LoVo (cell line): ENCODE data around the gene CACNA1H.

Experiments
- DNase-seq: peaks from one replicate; pipeline ENCODE4 v3.0.0-alpha.2; 2016; ENCODE audit warnings: low spot score

Gene CACNA1H

DNA sequence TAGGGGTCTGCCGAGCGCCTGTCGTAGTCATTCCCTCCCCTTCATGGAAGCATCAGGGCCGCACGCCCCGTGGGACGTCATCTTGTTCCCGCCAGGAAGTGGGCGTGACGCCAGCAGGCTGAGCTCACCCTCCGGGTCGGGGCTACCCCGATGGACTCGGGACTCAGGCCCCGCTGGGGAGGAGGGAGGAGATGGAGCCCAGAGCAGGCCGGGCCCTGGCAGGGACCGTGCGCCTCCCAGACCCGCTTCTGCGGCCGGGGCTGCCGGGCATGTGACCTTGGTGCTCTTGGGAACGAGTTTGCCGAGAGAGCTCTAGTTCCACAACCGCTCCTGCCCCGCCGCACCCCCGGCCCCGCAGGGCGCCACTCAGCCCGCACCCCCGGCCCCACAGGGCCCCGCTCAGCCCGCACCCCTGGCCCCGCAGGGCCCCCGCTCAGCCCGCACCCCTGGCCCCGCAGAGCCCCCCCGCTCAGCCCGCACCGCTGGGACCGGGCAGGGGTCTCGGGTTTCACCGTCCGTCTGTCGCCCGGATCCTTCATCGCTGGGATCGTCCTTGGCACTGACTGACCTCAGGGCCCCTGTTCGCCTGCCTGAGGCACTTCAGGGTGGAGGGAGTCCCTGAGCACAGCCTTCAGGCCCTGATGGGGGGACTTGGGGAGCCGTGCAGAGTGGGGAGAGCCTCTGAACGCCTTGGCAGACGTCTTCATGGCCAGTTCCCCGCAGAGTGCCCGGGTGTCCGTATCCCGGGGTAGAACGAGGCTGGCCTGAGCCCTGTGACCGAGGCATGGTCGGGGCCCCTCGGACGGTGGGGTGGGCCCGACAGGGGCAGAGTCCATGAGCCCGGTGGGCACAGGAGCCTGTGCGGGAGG, 5.8 kb downstream of the CACNA1H start:
- DNase-seq = no peak

- DNase-seq = no peak
Measured at GRCh38 chr16:1159325-1159972, 6.5 kb downstream of the CACNA1H start.

GRCh38 chr16:1159973-1160772, 7.3 kb downstream of the CACNA1H start:
- DNase-seq = no peak

DNA sequence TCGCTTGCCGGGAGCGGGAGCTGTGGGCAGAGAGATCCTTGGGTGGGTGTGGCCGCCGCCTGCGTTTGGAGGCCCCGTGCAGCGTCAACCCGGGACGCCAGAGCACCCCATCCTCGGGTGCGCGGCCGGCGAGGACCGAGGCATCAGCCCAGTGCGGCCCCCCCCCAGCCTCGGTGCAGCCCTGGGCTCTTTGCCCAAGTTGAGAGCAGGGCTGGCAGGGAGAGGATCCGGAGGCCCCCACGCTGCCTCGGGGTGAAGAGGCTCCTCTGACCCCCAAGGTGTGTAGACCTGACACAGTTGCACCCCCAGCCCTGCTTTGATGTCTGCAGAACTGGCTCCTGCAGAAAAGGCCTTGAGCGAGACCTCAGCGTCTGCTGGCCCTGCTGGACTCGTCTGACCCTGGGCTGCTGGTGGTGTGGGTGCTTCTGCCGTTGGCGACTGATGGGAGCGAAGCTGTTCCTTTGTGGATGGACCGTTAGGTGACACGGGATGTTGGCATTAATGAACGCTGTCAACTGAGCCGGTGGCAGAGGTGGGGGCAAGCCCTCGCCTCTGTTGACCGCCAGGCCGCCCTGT, 8.0 kb downstream of the CACNA1H start:
- DNase-seq = no peak

- DNase-seq = no peak
Measured at GRCh38 chr16:1162701-1163566, 10.0 kb downstream of the CACNA1H start.

DNA sequence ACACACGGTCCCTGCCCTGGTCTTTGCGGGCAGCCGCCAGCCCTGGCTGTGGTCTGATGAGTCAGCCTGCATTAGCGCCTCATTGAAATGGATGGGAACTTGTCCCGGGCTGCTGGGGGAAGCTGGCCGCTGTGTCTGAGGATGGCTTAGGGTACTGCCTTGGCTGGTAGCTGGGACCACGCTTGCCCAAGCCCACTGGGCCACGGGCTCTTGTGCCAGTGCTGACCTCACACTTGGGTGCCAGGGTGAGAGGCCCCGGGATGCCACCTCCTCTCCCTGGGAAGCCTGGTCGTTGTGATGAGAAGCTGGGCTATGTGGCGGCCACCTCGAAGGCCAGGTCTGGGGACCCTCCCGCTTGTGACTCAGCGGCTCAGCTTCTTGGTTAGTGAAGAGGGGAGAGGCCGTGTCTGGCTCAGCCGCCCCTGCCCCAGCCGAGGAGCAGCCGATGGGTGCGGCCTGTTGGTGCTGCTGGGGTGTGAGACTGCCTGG, 10.7 kb downstream of the CACNA1H start:
- DNase-seq = no peak

DNA sequence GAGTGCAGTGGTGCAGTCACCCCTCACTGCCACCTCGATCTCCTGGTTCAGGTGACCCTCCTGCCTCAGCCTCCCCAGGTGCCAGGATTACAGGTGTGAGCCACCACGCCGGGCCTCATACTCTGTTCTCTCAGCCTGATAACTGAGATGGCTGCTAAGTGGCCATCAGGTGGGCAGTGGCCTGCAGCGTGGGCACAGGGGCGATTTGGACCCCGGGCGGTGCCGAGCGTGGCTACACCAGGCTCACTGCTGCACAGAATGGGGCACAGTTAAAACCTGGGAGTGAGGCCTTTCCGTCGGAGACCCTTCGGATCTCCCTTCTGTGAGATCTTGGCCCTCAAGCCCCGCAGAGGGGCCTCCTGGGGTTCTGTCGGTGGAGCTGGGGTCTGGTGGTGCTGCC, 11.5 kb downstream of the CACNA1H start:
- DNase-seq = no peak

DNA sequence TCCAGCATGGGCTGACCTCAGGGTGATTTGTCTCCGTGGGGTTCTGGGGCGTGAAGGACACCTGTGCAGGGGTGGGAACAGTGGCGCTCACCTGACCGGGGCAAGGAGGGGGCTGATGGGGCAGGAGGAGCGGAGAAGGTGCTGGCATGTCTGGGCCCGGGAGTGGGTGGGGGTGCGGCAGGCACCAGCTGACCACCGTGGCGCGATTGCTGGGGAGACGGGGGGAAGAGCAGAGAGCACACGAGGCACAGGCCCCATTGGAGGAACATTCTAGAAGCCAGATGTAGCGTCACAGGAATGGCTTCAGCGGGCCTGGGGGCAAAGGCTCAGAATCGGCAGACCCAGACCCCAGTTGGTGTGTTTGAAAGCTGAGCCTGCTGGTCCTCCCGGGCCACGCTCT, 12.1 kb downstream of the CACNA1H start:
- DNase-seq = no peak

- no peak for DNase-seq
Measured at GRCh38 chr16:1165511-1165910, 12.6 kb downstream of the CACNA1H start.

- DNase-seq = no peak
Measured at GRCh38 chr16:1167276-1168107, 14.6 kb downstream of the CACNA1H start.

DNA sequence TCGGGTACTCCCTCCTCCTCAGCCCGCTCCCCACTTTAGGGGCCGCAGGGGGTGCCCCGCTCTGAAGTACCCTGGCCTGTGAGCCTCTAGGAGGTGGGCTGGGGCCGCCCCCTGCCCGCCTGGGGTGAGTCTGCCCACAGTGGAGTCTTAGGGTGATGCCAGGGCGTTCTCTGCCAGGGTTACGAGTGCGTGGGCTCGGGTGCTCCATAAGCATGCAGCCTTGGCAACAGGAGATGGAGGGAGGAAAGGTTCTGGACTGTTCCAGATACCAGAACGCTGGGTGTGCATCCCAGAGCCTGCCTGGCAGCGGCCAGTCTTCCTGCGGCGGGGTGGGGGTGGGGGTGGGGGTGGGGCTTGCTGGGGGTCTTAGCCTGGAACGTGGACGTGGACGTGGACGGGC, 15.9 kb downstream of the CACNA1H start:
- no peak for DNase-seq

GRCh38 chr16:1169285-1170075, 16.6 kb downstream of the CACNA1H start:
- DNase-seq = no peak

DNA sequence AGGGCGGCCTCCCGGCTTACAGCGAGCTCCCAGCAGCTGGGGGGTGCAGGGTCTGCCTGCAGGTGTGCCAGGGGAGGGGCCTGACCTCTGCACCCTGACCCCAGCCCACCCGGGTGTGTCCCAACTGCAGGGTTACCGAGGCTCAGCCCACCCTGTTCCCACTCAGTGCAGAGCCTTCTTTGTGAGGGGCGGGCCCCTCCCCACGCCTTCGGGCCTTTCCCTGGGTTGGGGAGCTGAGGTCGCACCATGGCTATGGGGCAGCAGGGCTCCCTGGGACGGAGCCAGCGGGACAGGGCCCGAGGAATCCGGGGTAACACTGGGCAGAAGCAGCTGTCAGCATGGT, 17.1 kb downstream of the CACNA1H start:
- DNase-seq = no peak

GRCh38 chr16:1171001-1171400, 18.1 kb downstream of the CACNA1H start:
- DNase-seq = no peak

DNA sequence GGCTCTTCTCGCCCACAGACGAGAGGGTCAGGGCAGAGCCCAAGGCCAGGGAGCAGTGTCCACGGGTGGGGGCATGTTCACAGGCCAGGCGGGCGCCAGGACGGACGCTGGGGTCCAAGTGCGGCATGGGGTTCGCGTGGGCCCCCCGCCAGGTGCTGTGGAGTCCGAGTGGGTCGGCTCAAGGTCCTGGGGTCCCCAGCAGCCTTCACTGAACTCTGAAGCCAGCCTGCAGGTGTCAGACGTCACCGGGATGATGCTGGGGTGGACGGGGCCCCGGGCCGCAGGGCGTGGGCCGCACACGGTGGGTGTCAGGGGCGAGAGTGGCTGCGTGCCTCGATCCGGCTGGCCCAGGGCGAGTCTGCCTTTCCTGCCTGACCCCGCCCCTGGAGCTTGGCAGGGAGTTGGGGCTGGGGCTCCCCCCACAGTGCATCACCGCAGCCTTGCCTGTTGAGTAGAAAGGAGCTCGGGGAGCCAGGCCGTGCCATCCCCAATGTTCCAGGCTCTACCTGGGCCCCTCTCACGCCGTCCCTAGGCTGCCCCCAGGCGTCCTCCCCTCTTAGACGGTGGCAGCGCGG, 19.0 kb downstream of the CACNA1H start:
- no peak for DNase-seq

GRCh38 chr16:1172651-1173050, 19.7 kb downstream of the CACNA1H start:
- DNase-seq = no peak

- no peak for DNase-seq
Measured at GRCh38 chr16:1173788-1174451, 21.0 kb downstream of the CACNA1H start.

DNA sequence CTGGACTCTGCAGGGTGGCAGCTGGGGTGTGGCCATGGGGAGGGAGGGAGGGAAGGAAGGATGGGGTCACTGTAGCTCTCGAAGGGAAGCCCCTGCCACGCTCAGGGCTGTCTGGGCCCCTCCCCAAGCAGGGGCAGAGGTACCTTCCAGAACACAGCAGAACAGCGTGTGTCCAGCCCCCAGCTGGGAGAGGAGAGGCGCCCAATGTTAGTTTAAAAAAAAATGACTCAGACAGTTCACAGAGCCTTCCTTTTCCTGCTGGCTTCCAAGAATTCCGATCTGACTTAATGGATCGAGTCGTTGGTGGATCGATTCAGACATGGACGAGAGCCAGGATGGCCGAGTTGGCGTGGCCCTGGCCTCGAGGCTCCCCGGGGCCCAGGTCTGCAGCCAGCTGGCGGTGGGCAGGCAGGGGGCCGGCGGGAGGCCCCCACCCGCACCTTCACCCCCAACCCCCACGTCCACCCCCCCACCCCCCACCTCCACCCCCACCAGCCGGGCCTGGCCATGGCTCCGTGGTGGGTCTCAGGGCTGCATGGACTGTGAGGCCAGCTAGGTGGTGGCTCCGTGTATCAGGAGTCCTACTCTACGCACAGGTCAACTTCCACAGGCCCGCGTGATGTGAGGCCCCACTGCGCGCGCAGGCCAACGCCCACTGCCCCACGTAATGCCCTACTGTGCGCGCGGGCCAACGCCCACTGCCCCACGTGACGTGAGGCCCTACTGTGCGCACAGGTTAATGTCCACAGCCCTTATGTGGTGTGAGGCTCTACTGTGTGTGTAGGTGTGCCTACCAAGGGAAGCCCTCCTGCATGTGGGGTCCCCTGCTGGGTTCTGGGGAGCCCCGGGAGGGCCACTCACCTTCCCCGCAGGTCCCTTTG, 21.8 kb downstream of the CACNA1H start:
- no peak for DNase-seq
